ENCODE data around the gene IRGC. TPM values are rescaled to one million over a fixed set of nuclear protein-coding genes. Genes with fewer than 3 reads are reported as not detected.

Gene IRGC
- polyA plus RNA-seq, 2 of the 4 experiments (the other 2 are of a cell fraction) = not detected

- no peaks in the 10 kb centered on the region for H3K9me3 ChIP-seq
- peaks cover 40% of the 10 kb centered on the region for H3K4me1 ChIP-seq
- DNase-seq (ENCODE audit: low read depth in 1 of 2, low spot score in 1 of 2) (no peak), FAIRE-seq (no peak), ATAC-seq (no peak)
- 57% methylated on average over 6 of the region's 6 CpGs for WGBS (ENCODE audit: missing lambda C conversion rate)
- peak overlapping the region in 1 of 2 experiments; percentile 57; a peak in 3 of 6 replicates for H3K27ac ChIP-seq
- peak overlapping the region; percentile 84 for H3K4me2 ChIP-seq
- no peak overlapping the region for H3K4me3 ChIP-seq
- ChIA-PET CTCF (interaction anchor here (0.6 to 1.8 kb wide), 10 partner anchors 13 to 246 kb away, joined by 3 to 7 read pairs (median 3); no protein-coding TSS in a partner anchor), POLR2A (interaction anchor here (0.6 to 4.3 kb wide), 2 partner anchors 52 to 83 kb away, joined by 4 to 75 read pairs; partner anchors contain the start of gene SMG9)
- no peak for TF ChIP-seq FOSB (CRISPR knock-in tag; IDR thresholded peaks at IDR 0.05)
- TF ChIP-seq CHD2 (IDR thresholded peaks at IDR 0.05; ENCODE audit: low read length, partially characterized antibody) = no peak
- TF ChIP-seq ZNF302 (CRISPR knock-in tag; IDR thresholded peaks at IDR 0.05) = no peak
- TF ChIP-seq, protein P1, sequence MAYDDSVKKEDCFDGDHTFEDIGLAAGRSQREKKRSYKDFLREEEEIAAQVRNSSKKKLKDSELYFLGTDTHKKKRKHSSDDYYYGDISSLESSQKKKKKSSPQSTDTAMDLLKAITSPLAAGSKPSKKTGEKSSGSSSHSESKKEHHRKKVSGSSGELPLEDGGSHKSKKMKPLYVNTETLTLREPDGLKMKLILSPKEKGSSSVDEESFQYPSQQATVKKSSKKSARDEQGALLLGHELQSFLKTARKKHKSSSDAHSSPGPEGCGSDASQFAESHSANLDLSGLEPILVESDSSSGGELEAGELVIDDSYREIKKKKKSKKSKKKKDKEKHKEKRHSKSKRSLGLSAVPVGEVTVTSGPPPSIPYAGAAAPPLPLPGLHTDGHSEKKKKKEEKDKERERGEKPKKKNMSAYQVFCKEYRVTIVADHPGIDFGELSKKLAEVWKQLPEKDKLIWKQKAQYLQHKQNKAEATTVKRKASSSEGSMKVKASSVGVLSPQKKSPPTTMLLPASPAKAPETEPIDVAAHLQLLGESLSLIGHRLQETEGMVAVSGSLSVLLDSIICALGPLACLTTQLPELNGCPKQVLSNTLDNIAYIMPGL (CRISPR knock-in tag; IDR thresholded peaks at IDR 0.05; ENCODE audit: borderline replicate concordance) = no peak
- no peak for TF ChIP-seq ZSCAN20 (CRISPR knock-in tag; IDR thresholded peaks at IDR 0.05)
- no peak for TF ChIP-seq FOXS1 (CRISPR knock-in tag; IDR thresholded peaks at IDR 0.05)
- TF ChIP-seq POLR2AphosphoS2 (conservative IDR thresholded peaks at IDR 0.05; ENCODE audit: low read length) = no peak
- no peak for TF ChIP-seq FOSL2 (IDR thresholded peaks at IDR 0.05)
- no peak for TF ChIP-seq FOSL2 (CRISPR knock-in tag; IDR thresholded peaks at IDR 0.05)
- no peak for TF ChIP-seq SREBF2 (IDR thresholded peaks at IDR 0.05)
- no peak for TF ChIP-seq CBX2 (IDR thresholded peaks at IDR 0.05; ENCODE audit: borderline replicate concordance, low read depth)
- no peak for TF ChIP-seq RFX5 (IDR thresholded peaks at IDR 0.05)
- TF ChIP-seq CBX8 (IDR thresholded peaks at IDR 0.05) = no peak
- no peak for TF ChIP-seq MAFK (IDR thresholded peaks at IDR 0.05; ENCODE audit: partially characterized antibody)
- no peak for TF ChIP-seq NPAS2 (CRISPR knock-in tag; IDR thresholded peaks at IDR 0.05; ENCODE audit: borderline replicate concordance)
- no peak for TF ChIP-seq EP300 (IDR thresholded peaks at IDR 0.05)
- TF ChIP-seq, protein P2, sequence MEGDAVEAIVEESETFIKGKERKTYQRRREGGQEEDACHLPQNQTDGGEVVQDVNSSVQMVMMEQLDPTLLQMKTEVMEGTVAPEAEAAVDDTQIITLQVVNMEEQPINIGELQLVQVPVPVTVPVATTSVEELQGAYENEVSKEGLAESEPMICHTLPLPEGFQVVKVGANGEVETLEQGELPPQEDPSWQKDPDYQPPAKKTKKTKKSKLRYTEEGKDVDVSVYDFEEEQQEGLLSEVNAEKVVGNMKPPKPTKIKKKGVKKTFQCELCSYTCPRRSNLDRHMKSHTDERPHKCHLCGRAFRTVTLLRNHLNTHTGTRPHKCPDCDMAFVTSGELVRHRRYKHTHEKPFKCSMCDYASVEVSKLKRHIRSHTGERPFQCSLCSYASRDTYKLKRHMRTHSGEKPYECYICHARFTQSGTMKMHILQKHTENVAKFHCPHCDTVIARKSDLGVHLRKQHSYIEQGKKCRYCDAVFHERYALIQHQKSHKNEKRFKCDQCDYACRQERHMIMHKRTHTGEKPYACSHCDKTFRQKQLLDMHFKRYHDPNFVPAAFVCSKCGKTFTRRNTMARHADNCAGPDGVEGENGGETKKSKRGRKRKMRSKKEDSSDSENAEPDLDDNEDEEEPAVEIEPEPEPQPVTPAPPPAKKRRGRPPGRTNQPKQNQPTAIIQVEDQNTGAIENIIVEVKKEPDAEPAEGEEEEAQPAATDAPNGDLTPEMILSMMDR (IDR thresholded peaks at IDR 0.05) = no peak
- no peak for TF ChIP-seq POLR2A (IDR thresholded peaks at IDR 0.05; ENCODE audit: low read length)
- TF ChIP-seq SMC3 (IDR thresholded peaks at IDR 0.05) = no peak
- TF ChIP-seq RNF2 (IDR thresholded peaks at IDR 0.05; ENCODE audit: borderline replicate concordance, low read depth) = no peak
- TF ChIP-seq, protein P3, sequence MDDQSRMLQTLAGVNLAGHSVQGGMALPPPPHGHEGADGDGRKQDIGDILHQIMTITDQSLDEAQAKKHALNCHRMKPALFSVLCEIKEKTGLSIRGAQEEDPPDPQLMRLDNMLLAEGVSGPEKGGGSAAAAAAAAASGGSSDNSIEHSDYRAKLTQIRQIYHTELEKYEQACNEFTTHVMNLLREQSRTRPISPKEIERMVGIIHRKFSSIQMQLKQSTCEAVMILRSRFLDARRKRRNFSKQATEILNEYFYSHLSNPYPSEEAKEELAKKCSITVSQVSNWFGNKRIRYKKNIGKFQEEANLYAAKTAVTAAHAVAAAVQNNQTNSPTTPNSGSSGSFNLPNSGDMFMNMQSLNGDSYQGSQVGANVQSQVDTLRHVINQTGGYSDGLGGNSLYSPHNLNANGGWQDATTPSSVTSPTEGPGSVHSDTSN (IDR thresholded peaks at IDR 0.05) = no peak
These were observed 43.7 kb upstream of the IRGC start for GRCh38 chr19:43672061-43672679.

GRCh38 chr19:43673637-43674036 lies 42.2 kb upstream of the IRGC start:
- Histone ChIP-seq H3K9me3 (no peaks in the 10 kb centered on the region), H3K4me1 (peaks cover 38% of the 10 kb centered on the region), H3K27ac (no peak overlapping the region), H3K4me2 (no peak overlapping the region), H3K4me3 (no peak overlapping the region)
- ChIA-PET CTCF (interaction anchor here (1.0 to 1.5 kb wide), 10 partner anchors 9 to 137 kb away, joined by 3 to 5 read pairs (median 3); no protein-coding TSS in a partner anchor), POLR2A (interaction anchor here (0.9 to 1.1 kb wide), 2 partner anchors 28 to 32 kb away, joined by 4 read pairs; no protein-coding TSS in a partner anchor)
- 92% methylated on average over 3 of the region's 3 CpGs for WGBS (ENCODE audit: missing lambda C conversion rate)
- no peak for DNase-seq (ENCODE audit: low read depth in 1 of 2, low spot score in 1 of 2)
- no peak for ATAC-seq
- TF ChIP-seq, protein P2 (IDR thresholded peaks at IDR 0.05) = no peak
- TF ChIP-seq, protein P3 (IDR thresholded peaks at IDR 0.05) = no peak
- TF ChIP-seq RNF2 (IDR thresholded peaks at IDR 0.05; ENCODE audit: borderline replicate concordance, low read depth) (no peak), MAZ (IDR thresholded peaks at IDR 0.05; ENCODE audit: borderline replicate concordance, low read depth, low read length) (no peak), ZC3H11A (IDR thresholded peaks at IDR 0.05) (no peak), EP300 (IDR thresholded peaks at IDR 0.05) (no peak)
- no peak for FAIRE-seq
